ENCODE data around the gene SDS. TPM values are rescaled to one million over a fixed set of nuclear protein-coding genes. Genes with fewer than 3 reads are reported as not detected.

SDS gene
- total and polyA plus RNA-seq, 2 donors (not counting 3 experiments of a cell fraction or from before 2014, with no cell fraction given), result not detected

DNA sequence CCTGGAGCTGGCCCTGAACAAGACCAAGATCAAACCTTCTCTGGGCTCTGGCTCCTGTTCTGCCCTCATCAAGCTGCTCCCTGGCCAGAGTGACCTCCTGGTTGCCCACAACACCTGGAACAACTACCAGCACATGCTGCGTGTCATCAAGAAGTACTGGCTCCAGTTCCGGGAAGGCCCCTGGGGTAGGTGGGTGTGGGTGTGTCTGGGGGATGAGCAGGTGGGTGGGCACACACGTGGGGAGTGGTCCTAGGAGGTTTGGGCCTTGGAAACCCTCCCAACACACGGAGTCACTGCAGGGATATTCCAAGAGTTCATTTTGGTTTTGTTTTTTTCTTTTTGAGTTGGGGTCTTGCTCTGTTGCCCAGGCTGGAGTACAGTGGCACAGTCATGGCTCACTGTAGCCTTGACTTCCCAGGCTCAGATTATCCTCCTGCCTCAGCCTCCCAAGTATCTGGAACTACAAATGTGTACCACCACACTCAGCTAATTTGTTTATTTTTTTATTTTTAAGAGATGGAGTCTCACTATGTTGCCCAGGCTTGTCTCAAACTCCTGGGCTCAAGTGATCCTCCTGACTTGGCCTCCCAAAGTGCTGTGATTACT, 28.8 kb downstream of the SDS start:
- ChIA-PET CTCF (no interaction called here), POLR2A (no interaction called here)
- dilution Hi-C loops (cut with MboI; ENCODE audit: extremely low pct_ligation_motif_present, low sequenced_read_pairs), result no loop called here
- no peak overlapping the region for H3K9ac ChIP-seq (replicated peaks; ENCODE audit: extremely low read depth, insufficient read depth, low read length)
- no peak overlapping the region for H3K4me3 ChIP-seq (replicated peaks in 1 of 3; ENCODE audit: insufficient read depth in 1 of 3, low read depth in 1 of 3, low read length in 3 of 3)
- H4K20me1 ChIP-seq (replicated peaks; ENCODE audit: control insufficient read depth, extremely low read depth, insufficient read depth, low read length), result no peaks in the 10 kb centered on the region
- H2AFZ ChIP-seq (ENCODE audit: low read depth, low read length), result no peak overlapping the region
- no peak for DNase-seq (ENCODE audit: low read depth, low spot score)
- no peak for FAIRE-seq
- H3K9me1 ChIP-seq (replicated peaks; ENCODE audit: control insufficient read depth, extremely low read depth, insufficient read depth, low read length), result no peaks in the 10 kb centered on the region
- H3K4me2 ChIP-seq (ENCODE audit: insufficient read depth, low read length), result no peak overlapping the region
- intact Hi-C loops (cut with micrococcal nuclease), result no loop called here
- H3K27ac ChIP-seq (ENCODE audit: insufficient read depth, low read depth, low read length), result no peak overlapping the region
- no TSS peak for BruUV-seq (replicated peaks)
- H3K9me3 ChIP-seq (replicated peaks; ENCODE audit: control insufficient read depth, insufficient read depth, low read length), result no peaks in the 10 kb centered on the region
- no peaks in the 10 kb centered on the region for H3K4me1 ChIP-seq (ENCODE audit: control insufficient read depth, extremely low read depth, insufficient read depth, low read length)
- no peaks in the 10 kb centered on the region for H3K79me2 ChIP-seq (ENCODE audit: control insufficient read depth, insufficient read depth, low read length)
- no peaks in the 10 kb centered on the region for H3K27me3 ChIP-seq (ENCODE audit: control insufficient read depth in 2 of 2, insufficient read depth in 2 of 2, low read length in 2 of 2)
- peaks cover 0 to 19% of the 10 kb centered on the region in 2 experiments for H3K36me3 ChIP-seq (ENCODE audit: control insufficient read depth in 2 of 2, extremely low read depth in 1 of 2, insufficient read depth in 2 of 2, low read length in 2 of 2)
- no peak for TF ChIP-seq FOS (IDR thresholded peaks at IDR 0.05; ENCODE audit: borderline replicate concordance, insufficient read depth, low read length)

DNA sequence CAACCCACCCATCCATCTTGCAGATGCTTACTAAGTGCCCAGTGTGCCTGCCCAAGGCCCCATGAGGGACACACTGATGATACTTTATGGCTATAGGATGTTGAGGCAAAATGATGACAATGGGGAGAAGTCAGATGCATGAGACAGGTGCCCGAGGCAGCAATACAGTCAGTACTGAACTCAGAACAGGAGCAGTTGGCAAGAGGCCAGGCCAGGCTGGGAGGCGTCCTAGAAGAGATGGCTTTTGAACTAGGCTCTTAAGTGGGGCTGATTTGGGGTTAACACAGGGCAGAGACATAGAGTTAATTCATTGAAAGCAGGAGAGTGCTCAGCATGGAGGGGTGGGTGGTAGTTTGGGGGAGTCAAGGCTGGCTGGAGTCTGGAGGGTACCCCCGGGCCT, 29.7 kb downstream of the SDS start:
- intact Hi-C loops (cut with micrococcal nuclease), result no loop called here

More for the DNA sequence above, 29.7 kb downstream of the SDS start:
- TF ChIP-seq GATA2 (IDR thresholded peaks at IDR 0.05; ENCODE audit: insufficient read depth, insufficient read length, low read depth, low read length) (no peak), POLR2AphosphoS5 (IDR thresholded peaks at IDR 0.05; ENCODE audit: insufficient read depth, low read depth, low read length) (no peak), POLR2A (IDR thresholded peaks at IDR 0.05; ENCODE audit: low read depth, low read length) (no peak), FOS (IDR thresholded peaks at IDR 0.05; ENCODE audit: borderline replicate concordance, insufficient read depth, low read length) (no peak)
- no peaks in the 10 kb centered on the region for H3K79me2 ChIP-seq (ENCODE audit: control insufficient read depth, insufficient read depth, low read length)
- no peaks in the 10 kb centered on the region for H3K4me1 ChIP-seq (ENCODE audit: control insufficient read depth, extremely low read depth, insufficient read depth, low read length)
- CTCF ChIA-PET, result no interaction called here
- no peak overlapping the region for H2AFZ ChIP-seq (ENCODE audit: low read depth, low read length)
- POLR2A ChIA-PET, result no interaction called here
- H3K27me3 ChIP-seq (ENCODE audit: control insufficient read depth in 2 of 2, insufficient read depth in 2 of 2, low read length in 2 of 2), result no peaks in the 10 kb centered on the region
- no peak overlapping the region for H3K4me2 ChIP-seq (ENCODE audit: insufficient read depth, low read length)
- H3K4me3 ChIP-seq (replicated peaks in 1 of 3; ENCODE audit: insufficient read depth in 1 of 3, low read depth in 1 of 3, low read length in 3 of 3), result no peak overlapping the region
- no peak overlapping the region for H3K27ac ChIP-seq (ENCODE audit: insufficient read depth, low read depth, low read length)
- H3K36me3 ChIP-seq (ENCODE audit: control insufficient read depth in 2 of 2, extremely low read depth in 1 of 2, insufficient read depth in 2 of 2, low read length in 2 of 2), result peaks cover 0 to 19% of the 10 kb centered on the region in 2 experiments
- DNase-seq (ENCODE audit: low read depth, low spot score) (no peak), FAIRE-seq (no peak)
- H3K9me1 ChIP-seq (replicated peaks; ENCODE audit: control insufficient read depth, extremely low read depth, insufficient read depth, low read length), result no peaks in the 10 kb centered on the region
- no TSS peak for BruUV-seq (replicated peaks)
- dilution Hi-C loops (cut with MboI; ENCODE audit: extremely low pct_ligation_motif_present, low sequenced_read_pairs), result no loop called here
- H3K9me3 ChIP-seq (replicated peaks; ENCODE audit: control insufficient read depth, insufficient read depth, low read length), result no peaks in the 10 kb centered on the region
- no peak overlapping the region for H3K9ac ChIP-seq (replicated peaks; ENCODE audit: extremely low read depth, insufficient read depth, low read length)
- H4K20me1 ChIP-seq (replicated peaks; ENCODE audit: control insufficient read depth, extremely low read depth, insufficient read depth, low read length), result no peaks in the 10 kb centered on the region
